Neural cell (in vitro differentiated cells): ENCODE data around the gene TMEM17. TPM values are rescaled to one million over a fixed set of nuclear protein-coding genes. Genes with fewer than 3 reads are reported as not detected.

Source experiments
- H2AFZ ChIP-seq: fragments of 200-600, 300-800 bp; sonication (generic), shearing (Covaris generic); 2 replicates; pipeline ENCODE4 v1.6.0; 2014; ENCODE audit warnings: low read depth, mild to moderate bottlenecking, antibody characterized with exemption, low read length, moderate library complexity
- H3F3A ChIP-seq: fragments of 200-600 bp; shearing (Covaris generic); 2 replicates; pipeline ENCODE4 v1.6.1; 2016; ENCODE audit warnings: mild to moderate bottlenecking, moderate library complexity, mixed read lengths, antibody characterized with exemption, low read length; ENCODE audit not compliant: insufficient read depth, poor library complexity, severe bottlenecking
- H3K27ac ChIP-seq: fragments of 200-600, 300-800 bp; sonication (generic), shearing (Covaris generic); 2 replicates; pipeline ENCODE4 v1.5.1; 2014; ENCODE audit warnings: mild to moderate bottlenecking, low read length, moderate library complexity
- H3K27me3 ChIP-seq: fragments of 300-800, 200-600 bp; sonication (generic), shearing (Covaris generic); 2 replicates; pipeline ENCODE4 v1.6.0; 2014; ENCODE audit warnings: mild to moderate bottlenecking, low read depth, low read length, moderate library complexity; ENCODE audit not compliant: insufficient read depth
- H3K36me3 ChIP-seq: fragments of 300-800, 200-600 bp; sonication (generic), shearing (Covaris generic); 2 replicates; pipeline ENCODE4 v1.5.1; 2014; ENCODE audit warnings: mild to moderate bottlenecking, antibody characterized with exemption, low read length, moderate library complexity; ENCODE audit not compliant: insufficient read depth
- H3K4me2 ChIP-seq: fragments of 300-800, 200-600 bp; sonication (generic), shearing (Covaris generic); 2 replicates; pipeline ENCODE4 v1.6.0; 2014; ENCODE audit warnings: mild to moderate bottlenecking, low read length
- H3K4me3 ChIP-seq: fragments of 300-800, 200-600 bp; sonication (generic), shearing (Covaris generic); 2 replicates; pipeline ENCODE4 v1.5.1; 2014; ENCODE audit warnings: mild to moderate bottlenecking, low read length, moderate library complexity
- H3K79me2 ChIP-seq: fragments of 200-600 bp; shearing (Covaris generic); replicated peaks from 2 replicates; pipeline ENCODE4 v1.6.0; 2014; ENCODE audit warnings: mild to moderate bottlenecking, low read length, moderate library complexity; ENCODE audit not compliant: insufficient read depth
- H3K9ac ChIP-seq: fragments of 300-800, 200-600 bp; sonication (generic), shearing (Covaris generic); 2 replicates; pipeline ENCODE4 v1.6.1; 2016; ENCODE audit warnings: mild to moderate bottlenecking, low read length, mixed read lengths
- H3K9me2 ChIP-seq: fragments of 200-600 bp; shearing (Covaris generic); 2 replicates; pipeline ENCODE4 v1.6.1; 2016; ENCODE audit warnings: mild to moderate bottlenecking, low read length, mixed read lengths; ENCODE audit not compliant: insufficient read depth
- H3K9me3 ChIP-seq: fragments of 200-600, 300-800 bp; sonication (generic), shearing (Covaris generic); 2 replicates; pipeline ENCODE4 v1.6.1; 2016; ENCODE audit warnings: mild to moderate bottlenecking, mixed run types, low read length, moderate library complexity, mixed read lengths
- H4K20me1 ChIP-seq: fragments of 200-600 bp; shearing (Covaris generic); 2 replicates; pipeline ENCODE4 v1.6.1; 2016; ENCODE audit warnings: mild to moderate bottlenecking, mixed run types; ENCODE audit not compliant: insufficient read depth
- EP300 ChIP-seq: fragments of 450-650 bp; conservative IDR thresholded peaks from 2 replicates; pipeline ENCODE4 v1.6.1; 2014; ENCODE audit warnings: antibody characterized with exemption, mild to moderate bottlenecking, moderate library complexity; ENCODE audit not compliant: poor library complexity, severe bottlenecking
- EZH2 ChIP-seq: fragments of 200-600, 300-800 bp; shearing (Covaris generic), sonication (generic); IDR thresholded peaks from 2 replicates; pipeline ENCODE4 v1.6.1; 2014; ENCODE audit warnings: antibody characterized with exemption, low read length, borderline replicate concordance, mild to moderate bottlenecking; ENCODE audit not compliant: insufficient read depth, poor library complexity, severe bottlenecking
- MXI1 ChIP-seq: fragments of 450-650 bp; conservative IDR thresholded peaks from 2 replicates; pipeline ENCODE4 v1.6.1; 2014; ENCODE audit warnings: antibody characterized with exemption, mild to moderate bottlenecking; ENCODE audit not compliant: poor library complexity, severe bottlenecking
- POLR2AphosphoS5 ChIP-seq: IDR thresholded peaks from 2 replicates; pipeline ENCODE4 v1.6.1; 2012
- RAD21 ChIP-seq: fragments of 450-650 bp; conservative IDR thresholded peaks from 2 replicates; pipeline ENCODE4 v1.6.1; 2014; ENCODE audit warnings: antibody characterized with exemption, mild to moderate bottlenecking, moderate library complexity
- SMC3 ChIP-seq: fragments of 450-650 bp; conservative IDR thresholded peaks from 2 replicates; pipeline ENCODE4 v1.6.1; 2014; ENCODE audit warnings: antibody characterized with exemption, mild to moderate bottlenecking, moderate library complexity; ENCODE audit not compliant: poor library complexity
- TAF1 ChIP-seq: IDR thresholded peaks from 2 replicates; pipeline ENCODE4 v1.6.1; 2012; ENCODE audit warnings: low read depth
- polyA plus RNA-seq: library from polyadenylated mRNA; depleted of rRNA; stranded (reverse); fragments of >200 nt; gene quantifications from 2 replicates; pipeline ENCODE4 v1.2.3, GENCODE V29; 2014
- TF ChIP-seq, protein P1 (sequence below): IDR thresholded peaks from 2 replicates; pipeline ENCODE4 v1.6.1; 2012; ENCODE audit warnings: borderline replicate concordance
- TF ChIP-seq, protein P2 (sequence below): fragments of 450-650 bp; IDR thresholded peaks from 2 replicates; pipeline ENCODE4 v1.5.1; 2014; ENCODE audit warnings: antibody characterized with exemption, mild to moderate bottlenecking, moderate library complexity; ENCODE audit not compliant: poor library complexity, severe bottlenecking

Gene TMEM17
- polyA plus RNA-seq, 1 donor from 2014 or later = 8.6 TPM

DNA sequence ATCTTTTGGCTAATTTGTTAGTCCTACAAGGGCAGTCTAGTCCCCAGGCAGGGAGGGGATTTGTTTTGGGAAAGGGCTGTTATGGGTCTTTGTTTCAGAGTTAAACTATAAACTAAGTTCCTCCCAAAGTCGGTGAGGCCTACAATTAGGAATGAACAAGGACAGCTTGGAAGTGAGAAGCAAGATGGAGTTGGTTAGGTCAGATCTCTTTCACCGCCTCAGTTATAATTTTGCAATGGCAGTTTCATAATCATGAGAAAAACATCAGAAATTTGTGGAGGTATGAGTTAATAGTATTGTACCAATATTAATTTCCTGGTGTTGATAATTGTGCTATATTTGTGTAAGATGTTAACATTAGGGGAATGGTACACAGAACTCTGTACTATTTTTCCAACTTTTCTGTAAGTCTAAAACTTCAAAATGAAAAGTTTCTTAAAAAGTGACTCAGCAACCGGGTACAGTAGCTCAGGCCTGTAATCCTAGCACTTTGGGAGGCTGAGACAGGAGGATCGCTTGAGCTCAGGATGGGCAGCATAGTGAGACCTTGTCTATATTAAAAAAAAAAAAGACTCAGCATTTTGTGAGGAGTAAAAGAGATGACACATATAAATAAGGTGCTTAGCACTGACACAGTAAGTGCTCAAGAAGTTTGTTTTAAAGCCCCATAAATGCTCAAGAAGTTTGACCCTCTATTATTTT, 40.8 kb downstream of the TMEM17 start:
- TF ChIP-seq SMC3 = no peak
- TF ChIP-seq RAD21 = no peak
- TF ChIP-seq, protein P1, sequence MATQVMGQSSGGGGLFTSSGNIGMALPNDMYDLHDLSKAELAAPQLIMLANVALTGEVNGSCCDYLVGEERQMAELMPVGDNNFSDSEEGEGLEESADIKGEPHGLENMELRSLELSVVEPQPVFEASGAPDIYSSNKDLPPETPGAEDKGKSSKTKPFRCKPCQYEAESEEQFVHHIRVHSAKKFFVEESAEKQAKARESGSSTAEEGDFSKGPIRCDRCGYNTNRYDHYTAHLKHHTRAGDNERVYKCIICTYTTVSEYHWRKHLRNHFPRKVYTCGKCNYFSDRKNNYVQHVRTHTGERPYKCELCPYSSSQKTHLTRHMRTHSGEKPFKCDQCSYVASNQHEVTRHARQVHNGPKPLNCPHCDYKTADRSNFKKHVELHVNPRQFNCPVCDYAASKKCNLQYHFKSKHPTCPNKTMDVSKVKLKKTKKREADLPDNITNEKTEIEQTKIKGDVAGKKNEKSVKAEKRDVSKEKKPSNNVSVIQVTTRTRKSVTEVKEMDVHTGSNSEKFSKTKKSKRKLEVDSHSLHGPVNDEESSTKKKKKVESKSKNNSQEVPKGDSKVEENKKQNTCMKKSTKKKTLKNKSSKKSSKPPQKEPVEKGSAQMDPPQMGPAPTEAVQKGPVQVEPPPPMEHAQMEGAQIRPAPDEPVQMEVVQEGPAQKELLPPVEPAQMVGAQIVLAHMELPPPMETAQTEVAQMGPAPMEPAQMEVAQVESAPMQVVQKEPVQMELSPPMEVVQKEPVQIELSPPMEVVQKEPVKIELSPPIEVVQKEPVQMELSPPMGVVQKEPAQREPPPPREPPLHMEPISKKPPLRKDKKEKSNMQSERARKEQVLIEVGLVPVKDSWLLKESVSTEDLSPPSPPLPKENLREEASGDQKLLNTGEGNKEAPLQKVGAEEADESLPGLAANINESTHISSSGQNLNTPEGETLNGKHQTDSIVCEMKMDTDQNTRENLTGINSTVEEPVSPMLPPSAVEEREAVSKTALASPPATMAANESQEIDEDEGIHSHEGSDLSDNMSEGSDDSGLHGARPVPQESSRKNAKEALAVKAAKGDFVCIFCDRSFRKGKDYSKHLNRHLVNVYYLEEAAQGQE = no peak
- no peak for TF ChIP-seq MXI1
- TF ChIP-seq EZH2 = no peak
- TF ChIP-seq TAF1 = no peak
- TF ChIP-seq, protein P2, sequence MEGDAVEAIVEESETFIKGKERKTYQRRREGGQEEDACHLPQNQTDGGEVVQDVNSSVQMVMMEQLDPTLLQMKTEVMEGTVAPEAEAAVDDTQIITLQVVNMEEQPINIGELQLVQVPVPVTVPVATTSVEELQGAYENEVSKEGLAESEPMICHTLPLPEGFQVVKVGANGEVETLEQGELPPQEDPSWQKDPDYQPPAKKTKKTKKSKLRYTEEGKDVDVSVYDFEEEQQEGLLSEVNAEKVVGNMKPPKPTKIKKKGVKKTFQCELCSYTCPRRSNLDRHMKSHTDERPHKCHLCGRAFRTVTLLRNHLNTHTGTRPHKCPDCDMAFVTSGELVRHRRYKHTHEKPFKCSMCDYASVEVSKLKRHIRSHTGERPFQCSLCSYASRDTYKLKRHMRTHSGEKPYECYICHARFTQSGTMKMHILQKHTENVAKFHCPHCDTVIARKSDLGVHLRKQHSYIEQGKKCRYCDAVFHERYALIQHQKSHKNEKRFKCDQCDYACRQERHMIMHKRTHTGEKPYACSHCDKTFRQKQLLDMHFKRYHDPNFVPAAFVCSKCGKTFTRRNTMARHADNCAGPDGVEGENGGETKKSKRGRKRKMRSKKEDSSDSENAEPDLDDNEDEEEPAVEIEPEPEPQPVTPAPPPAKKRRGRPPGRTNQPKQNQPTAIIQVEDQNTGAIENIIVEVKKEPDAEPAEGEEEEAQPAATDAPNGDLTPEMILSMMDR = no peak
- no peak for TF ChIP-seq POLR2AphosphoS5
- TF ChIP-seq EP300 = no peak
- H3K4me2 ChIP-seq = no peak overlapping the region
- no peaks in the 10 kb centered on the region for H3K36me3 ChIP-seq

DNA sequence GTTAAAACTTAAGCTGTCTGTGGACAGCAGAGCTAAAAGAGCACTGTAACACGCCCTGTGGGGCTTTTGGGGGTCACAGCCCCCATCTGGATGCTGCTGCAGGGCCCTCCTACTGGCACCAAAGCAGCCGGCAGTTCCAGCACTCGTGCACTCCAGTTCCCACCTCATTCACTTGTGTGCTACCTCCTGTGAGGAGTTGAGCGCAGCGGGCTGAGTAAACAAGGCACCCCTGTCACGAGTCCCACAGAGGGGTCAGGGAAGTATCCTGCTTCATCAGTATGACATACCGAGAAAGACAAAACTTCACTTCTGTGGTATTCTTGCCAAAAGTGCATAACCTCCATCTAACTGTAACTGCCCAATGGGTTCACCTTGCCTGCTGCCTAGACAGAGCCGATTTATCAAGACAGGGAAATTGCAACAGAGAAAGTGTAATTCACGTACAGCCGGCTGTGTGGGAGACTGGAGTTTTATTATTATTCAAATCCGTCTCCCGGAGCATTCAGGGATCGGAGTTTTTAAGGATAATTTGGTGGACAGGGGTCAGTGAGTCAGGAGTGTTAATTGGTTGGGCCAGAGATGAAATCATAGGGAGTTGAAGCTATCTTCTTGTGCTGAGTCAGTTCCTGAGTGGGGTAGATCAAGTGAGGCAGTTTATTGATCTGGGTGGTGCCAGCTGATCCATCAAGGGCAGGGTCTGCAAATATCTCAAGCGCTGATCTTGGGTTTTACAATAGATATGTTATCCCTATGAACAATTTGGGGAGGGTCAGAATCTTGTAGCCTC, 41.6 kb downstream of the TMEM17 start:
- H3K4me2 ChIP-seq = no peak overlapping the region
- H4K20me1 ChIP-seq = no peaks in the 10 kb centered on the region

More for the DNA sequence above, 40.8 kb downstream of the TMEM17 start:
- Histone ChIP-seq H3K79me2 (no peaks in the 10 kb centered on the region), H3F3A (no peaks in the 10 kb centered on the region), H2AFZ (no peak overlapping the region), H3K4me3 (no peak overlapping the region), H3K9me2 (no peaks in the 10 kb centered on the region), H4K20me1 (no peaks in the 10 kb centered on the region), H3K27ac (no peak overlapping the region), H3K9ac (no peak overlapping the region), H3K27me3 (no peaks in the 10 kb centered on the region), H3K9me3 (no peaks in the 10 kb centered on the region)

More for the DNA sequence above, 41.6 kb downstream of the TMEM17 start:
- Histone ChIP-seq H3K27ac (no peak overlapping the region), H3K9me3 (no peaks in the 10 kb centered on the region), H3K36me3 (no peaks in the 10 kb centered on the region), H3K9ac (no peak overlapping the region), H3F3A (no peaks in the 10 kb centered on the region), H3K9me2 (no peaks in the 10 kb centered on the region), H3K79me2 (no peaks in the 10 kb centered on the region), H2AFZ (no peak overlapping the region), H3K4me3 (no peak overlapping the region), H3K27me3 (no peaks in the 10 kb centered on the region)
- TF ChIP-seq POLR2AphosphoS5 (no peak), RAD21 (no peak), TAF1 (no peak), SMC3 (no peak), EP300 (no peak), MXI1 (no peak), EZH2 (no peak)
- TF ChIP-seq, protein P1 = no peak
- TF ChIP-seq, protein P2 = no peak
